Measurements from ENCODE around the gene ATP6V1F. TPM values are rescaled to one million over a fixed set of nuclear protein-coding genes. Genes with fewer than 3 reads are reported as not detected.

Gene ATP6V1F
- total RNA-seq (2014; rRNA removed; shearing (Covaris generic)) = 84.9 and 108 TPM in 2 replicates
- total RNA-seq (2022) = 149 and 155 TPM in 2 replicates
- Bru-seq, nascent RNA = percentile 80 among the genes with signal in this experiment
- percentile 95 among the genes with signal in this experiment for BruChase-seq, experiment 1, labeled RNA remaining after a 6-hour chase
- percentile 83 among the genes with signal in this experiment for BruChase-seq, experiment 2, labeled RNA remaining after a 2-hour chase
- long read RNA-seq, transcript ATP6V1F-201 (2 exons, 704 nt) = major isoform, 141 of 143 reads
- long read RNA-seq, partial matches to known transcripts = 2 of 143 reads
- long read RNA-seq, other reads (novel, unspliced or antisense) = 0 of 143 reads

GRCh38 chr7:128862571-128863432 is at the start of gene ATP6V1F:
Gene ATP6V1F (plus strand): TSS chr7:128862856. CDS start chr7:128862905, 49 bp downstream.
- ChIA-PET POLR2A (interaction anchor here (0.7 to 2.9 kb wide), 11 partner anchors 10 to 362 kb away, joined by 3 to 12 read pairs (median 4); partner anchors contain the start of genes AHCYL2 and CALU), CTCF (ENCODE audit: unreplicated experiment) (interaction anchor here (0.5 to 1.7 kb wide), 10 partner anchors 8 to 1073 kb away, joined by 3 to 9 read pairs (median 4); no protein-coding TSS in a partner anchor)
- Histone ChIP-seq H3K9me2 (ENCODE audit: insufficient read depth, low read length) (no peaks in the 10 kb centered on the region), H3K79me2 (ENCODE audit: insufficient read depth, low read depth, low read length) (peaks cover 20% of the 10 kb centered on the region), H3K9me3 (ENCODE audit: low read length) (no peaks in the 10 kb centered on the region), H3K36me3 (ENCODE audit: insufficient read depth, low read length) (peaks cover 20% of the 10 kb centered on the region; the same call in 1 of the 2 replicates), H4K20me1 (ENCODE audit: insufficient read depth, low read length) (peaks cover 4% of the 10 kb centered on the region; the same call in 1 of the 2 replicates), H3K4me1 (ENCODE audit: insufficient read depth, low read length, poor library complexity, severe bottlenecking) (peaks cover 30% of the 10 kb centered on the region), H2AFZ (ENCODE audit: low read length) (peak within 1 kb of the TSS; percentile 96), H3K4me2 (ENCODE audit: low read length) (peak within 1 kb of the TSS; percentile 92), H3K27ac (ENCODE audit: low read depth, low read length, poor library complexity, severe bottlenecking) (peak within 1 kb of the TSS; percentile 36), H3K4me3 (ENCODE audit: low read depth, low read length, poor library complexity, severe bottlenecking) (peak within 1 kb of the TSS; percentile 83)
- intact Hi-C loops (cut with micrococcal nuclease; ENCODE audit: unreplicated experiment) = loop anchor here (1.0 kb wide), 2 partner anchors 20 to 228 kb away; no protein-coding TSS in a partner anchor
- BruUV-seq (replicated peaks) = TSS peak; percentile 62
- no peak for TF ChIP-seq EZH2phosphoT487 (IDR thresholded peaks at IDR 0.05; ENCODE audit: borderline replicate concordance, low read depth, low read length)
- TF ChIP-seq CTCF (conservative IDR thresholded peaks at IDR 0.05; ENCODE audit: low read length) = no peak
- peak; percentile 98 for DNase-seq (ENCODE audit: low spot score)

- POLR2A ChIA-PET = no interaction called here
- no peak for TF ChIP-seq EZH2phosphoT487 (IDR thresholded peaks at IDR 0.05; ENCODE audit: borderline replicate concordance, low read depth, low read length)
- TF ChIP-seq CTCF (conservative IDR thresholded peaks at IDR 0.05; ENCODE audit: low read length) = no peak
- no peak overlapping the region for H3K4me2 ChIP-seq (ENCODE audit: low read length)
- BruUV-seq (replicated peaks) = no TSS peak
- intact Hi-C loops (cut with micrococcal nuclease; ENCODE audit: unreplicated experiment) = no loop called here
- no peaks in the 10 kb centered on the region for H3K9me3 ChIP-seq (ENCODE audit: low read length)
- no peak overlapping the region for H3K4me3 ChIP-seq (ENCODE audit: low read depth, low read length, poor library complexity, severe bottlenecking)
- H2AFZ ChIP-seq (ENCODE audit: low read length) = no peak overlapping the region
- no peaks in the 10 kb centered on the region for H3K4me1 ChIP-seq (ENCODE audit: insufficient read depth, low read length, poor library complexity, severe bottlenecking)
- no peaks in the 10 kb centered on the region for H3K9me2 ChIP-seq (ENCODE audit: insufficient read depth, low read length)
- H4K20me1 ChIP-seq (ENCODE audit: insufficient read depth, low read length) = no peaks in the 10 kb centered on the region
- no peak for DNase-seq (ENCODE audit: low spot score)
- H3K27ac ChIP-seq (ENCODE audit: low read depth, low read length, poor library complexity, severe bottlenecking) = no peak overlapping the region
- H3K36me3 ChIP-seq (ENCODE audit: insufficient read depth, low read length) = no peaks in the 10 kb centered on the region
- CTCF ChIA-PET (ENCODE audit: unreplicated experiment) = no interaction called here
- no peaks in the 10 kb centered on the region for H3K79me2 ChIP-seq (ENCODE audit: insufficient read depth, low read depth, low read length)
Observed at GRCh38 chr7:128814499-128814898, 48.2 kb upstream of the ATP6V1F start.

Data from OCI-LY7 (cell line).